GM19328 (cell line): Measurements from ENCODE around the gene TRAPPC13.
"Not testable (repeated sequence)": the region's sequence is repeated elsewhere in the genome, so short reads cannot be mapped to it uniquely, and the experiment has no call there.

ENCODE experiments used
- ATAC-seq: cut with Tn5 transposase; IDR thresholded peaks from one replicate; pipeline ENCODE4 v1.9.1; 2021; ENCODE audit warnings: mild to moderate bottlenecking, moderate library complexity; ENCODE audit not compliant: unreplicated experiment

Gene TRAPPC13, protein sequence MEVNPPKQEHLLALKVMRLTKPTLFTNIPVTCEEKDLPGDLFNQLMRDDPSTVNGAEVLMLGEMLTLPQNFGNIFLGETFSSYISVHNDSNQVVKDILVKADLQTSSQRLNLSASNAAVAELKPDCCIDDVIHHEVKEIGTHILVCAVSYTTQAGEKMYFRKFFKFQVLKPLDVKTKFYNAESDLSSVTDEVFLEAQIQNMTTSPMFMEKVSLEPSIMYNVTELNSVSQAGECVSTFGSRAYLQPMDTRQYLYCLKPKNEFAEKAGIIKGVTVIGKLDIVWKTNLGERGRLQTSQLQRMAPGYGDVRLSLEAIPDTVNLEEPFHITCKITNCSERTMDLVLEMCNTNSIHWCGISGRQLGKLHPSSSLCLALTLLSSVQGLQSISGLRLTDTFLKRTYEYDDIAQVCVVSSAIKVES

DNA sequence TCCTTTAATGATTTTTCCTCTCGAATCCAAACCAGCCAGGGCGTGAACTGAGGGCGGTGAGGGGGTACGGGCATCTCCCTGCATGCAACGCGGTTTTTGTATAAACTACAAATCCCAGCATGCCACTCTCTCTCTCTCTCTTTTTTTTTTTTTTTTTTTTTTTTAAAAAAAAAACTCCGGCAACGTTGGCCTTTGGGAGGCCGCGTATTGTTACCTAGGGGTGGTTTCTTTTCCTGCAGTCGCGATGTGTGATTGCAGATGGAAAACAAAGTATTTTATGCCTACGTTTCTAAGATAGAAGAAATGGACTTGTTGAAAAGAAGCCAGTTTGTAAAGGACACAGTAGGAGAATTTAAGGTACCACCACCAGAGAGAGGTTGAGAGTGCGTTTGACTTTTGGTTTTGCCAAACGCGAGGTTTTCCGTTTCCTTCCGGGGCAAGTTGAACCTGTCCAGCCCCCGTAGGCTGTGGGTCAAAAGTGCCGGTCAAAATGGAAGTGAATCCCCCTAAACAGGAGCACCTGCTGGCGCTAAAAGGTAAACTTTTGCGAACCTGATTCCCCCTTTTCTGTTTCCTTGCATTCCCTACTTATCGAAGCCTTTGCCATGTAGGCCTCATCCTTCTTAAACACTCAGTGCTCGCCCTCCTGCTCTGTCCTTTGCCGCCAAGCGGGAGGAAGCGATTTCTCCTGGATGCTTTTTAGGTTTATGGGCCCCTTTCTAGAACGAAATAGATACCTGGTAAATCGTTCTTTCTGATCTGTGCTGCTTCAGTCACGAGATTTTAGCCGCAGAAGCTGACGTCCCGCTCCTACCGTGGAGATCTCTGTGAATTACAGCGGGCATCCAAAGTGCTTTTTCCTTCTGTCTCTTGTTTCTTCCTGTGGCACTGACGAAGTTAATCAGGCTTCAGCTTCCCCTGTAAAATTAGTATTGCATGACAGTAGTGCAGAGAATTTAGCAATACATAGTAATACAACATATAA is at the start of gene TRAPPC13, which contains the start of gene SHLD3:
TSS of gene TRAPPC13 (plus strand) at position 457 of the 985 bp plus-strand sequence. CDS start at position 491, 34 bp downstream.
TSS of gene SHLD3 (plus strand) at position 457 of the 985 bp plus-strand sequence. CDS start 4,561 bp downstream, outside the sequence.
- ATAC-seq, result peak; percentile 71

DNA sequence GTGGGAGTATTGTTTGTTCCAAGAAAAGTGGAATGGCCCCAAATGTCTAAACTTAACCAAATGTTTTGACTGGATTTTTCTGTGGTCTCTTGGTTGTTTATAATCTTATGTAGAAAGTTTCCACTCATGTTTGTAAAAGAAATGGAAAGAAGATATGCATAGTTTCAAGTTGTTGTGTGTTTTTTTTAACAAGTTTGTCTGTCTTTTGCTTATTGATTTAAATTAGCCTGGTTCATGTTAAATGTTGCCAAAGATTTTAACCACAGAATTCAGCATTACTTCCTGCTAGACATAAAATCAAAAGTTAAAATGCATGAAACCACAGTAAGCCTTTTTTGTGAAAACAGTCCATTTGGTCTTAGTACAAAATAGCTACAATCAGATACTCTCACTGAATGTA is 47.7 kb upstream of the TRAPPC13 start:
- no peak for ATAC-seq

DNA sequence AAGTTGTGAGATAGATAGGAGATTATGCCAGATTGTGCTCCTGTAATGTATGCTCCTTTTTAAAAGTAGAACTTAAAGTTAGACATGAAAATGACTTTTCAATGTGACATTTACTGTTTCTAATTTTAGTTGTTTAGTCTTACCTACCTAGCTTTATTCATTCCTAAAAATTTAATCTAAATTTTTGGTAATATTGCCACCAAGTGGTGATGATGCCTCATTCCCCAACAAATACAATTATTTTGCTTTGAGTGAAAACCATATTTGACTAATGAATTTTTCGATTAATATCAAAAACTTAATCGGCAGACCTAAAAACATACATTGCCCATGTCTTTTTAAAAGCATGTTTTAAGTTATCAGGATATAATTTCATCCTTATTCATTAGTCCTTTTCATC is 36.1 kb upstream of the TRAPPC13 start:
- ATAC-seq, result no peak

DNA sequence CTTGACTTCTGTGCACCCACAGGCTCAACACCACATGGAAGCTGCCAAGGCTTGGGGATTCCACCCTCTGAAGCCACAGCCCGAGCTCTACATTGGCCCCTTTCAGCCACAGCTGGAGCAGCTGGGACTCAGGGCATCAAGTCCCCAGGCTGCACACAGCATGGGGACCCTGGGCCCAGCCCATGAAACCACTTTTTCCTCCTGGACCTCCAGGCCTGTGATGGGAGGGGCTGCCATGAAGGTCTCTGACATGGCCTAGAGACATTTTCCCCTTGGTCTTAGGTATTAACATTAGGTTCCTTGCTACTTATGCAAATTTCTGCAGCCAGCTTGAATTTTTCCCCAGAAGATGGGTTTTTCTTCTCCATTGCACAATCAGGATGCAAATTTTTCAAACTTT is 23.1 kb upstream of the TRAPPC13 start:
- ATAC-seq, result not testable (repeated sequence)

DNA sequence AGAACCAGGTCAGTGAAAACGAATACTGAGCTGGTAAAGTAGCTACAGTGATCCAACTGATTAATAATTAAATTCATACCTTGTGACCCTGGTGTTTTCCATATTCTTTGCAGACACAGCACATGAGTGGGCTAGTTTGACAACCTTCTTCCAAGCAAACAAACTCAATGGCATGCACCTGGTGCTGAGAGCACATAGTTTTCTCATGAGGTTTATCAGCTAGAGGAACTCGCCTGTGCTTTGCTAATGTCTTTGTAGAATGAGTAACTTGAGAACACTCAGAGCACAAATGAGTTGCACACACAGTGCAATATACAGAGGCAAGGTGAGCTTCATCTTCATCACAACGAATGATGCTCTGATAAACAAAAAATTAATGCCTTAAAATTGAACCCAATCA is 13.3 kb upstream of the TRAPPC13 start:
- no peak for ATAC-seq

DNA sequence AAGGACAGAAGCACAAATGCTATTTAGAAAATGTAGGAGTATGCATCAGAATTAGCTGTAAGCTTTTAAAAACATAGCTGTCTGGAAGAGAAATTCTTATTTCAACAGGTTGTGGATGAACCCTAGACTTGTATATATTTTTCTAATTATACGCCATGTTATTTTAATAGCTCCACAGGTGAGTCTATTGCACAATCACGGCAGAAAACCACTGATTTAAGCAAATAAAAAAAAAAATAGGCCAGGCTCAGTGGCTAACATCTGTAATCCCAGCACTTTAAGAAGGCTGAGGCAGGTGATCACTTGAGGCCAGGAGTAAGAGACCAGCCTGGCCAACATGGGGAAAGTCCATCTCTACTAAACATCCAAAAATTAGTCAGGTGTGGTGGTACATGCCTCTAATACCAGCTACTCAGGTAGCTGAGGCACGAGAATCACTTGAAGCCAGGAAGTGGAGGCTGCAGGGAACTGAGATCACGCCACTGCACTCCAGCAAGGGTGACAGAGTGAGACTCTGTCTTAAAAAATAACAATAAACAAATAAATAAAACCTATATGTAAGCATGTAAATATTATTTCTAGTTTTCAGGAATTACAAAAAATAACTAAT is 12.4 kb upstream of the TRAPPC13 start:
- no peak for ATAC-seq

DNA sequence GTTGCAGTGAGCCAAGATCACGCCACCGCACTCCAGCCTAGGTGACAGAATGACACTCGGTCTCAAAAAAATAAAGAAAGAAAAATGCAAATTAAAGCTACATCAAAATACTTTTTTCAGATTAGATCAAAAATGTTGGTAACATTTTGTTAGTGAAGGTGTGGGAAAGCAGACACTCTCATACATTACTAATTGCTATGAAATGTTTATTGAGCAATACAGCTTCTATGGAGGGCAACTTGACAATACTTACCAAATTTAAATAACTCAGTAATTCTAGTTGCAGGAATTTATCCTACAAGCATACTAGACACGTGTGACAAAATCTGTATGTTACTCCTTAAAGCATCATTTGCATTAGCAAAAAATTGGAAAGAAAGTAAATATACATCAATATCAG is 4.8 kb upstream of the TRAPPC13 start:
- ATAC-seq, result no peak

DNA sequence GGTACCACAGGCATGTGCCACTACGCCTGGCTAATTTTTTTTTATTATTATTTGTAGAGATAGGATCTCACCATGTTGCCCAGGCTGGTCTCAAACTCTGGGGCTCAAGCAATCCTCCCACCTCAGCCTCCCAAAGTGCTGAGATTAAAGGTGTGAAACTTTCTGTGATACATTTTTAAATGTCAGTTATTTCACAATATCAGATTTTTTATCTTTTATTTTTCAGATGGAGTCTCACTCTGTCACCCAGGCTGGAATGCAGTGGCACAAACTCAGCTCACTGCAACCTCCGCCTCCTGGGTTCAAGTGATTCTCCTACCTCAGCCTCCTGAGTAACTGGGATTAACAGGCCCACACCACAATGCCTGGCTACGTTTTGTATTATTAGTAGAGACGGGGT is 2.9 kb upstream of the TRAPPC13 start:
- ATAC-seq, result not testable (repeated sequence)

DNA sequence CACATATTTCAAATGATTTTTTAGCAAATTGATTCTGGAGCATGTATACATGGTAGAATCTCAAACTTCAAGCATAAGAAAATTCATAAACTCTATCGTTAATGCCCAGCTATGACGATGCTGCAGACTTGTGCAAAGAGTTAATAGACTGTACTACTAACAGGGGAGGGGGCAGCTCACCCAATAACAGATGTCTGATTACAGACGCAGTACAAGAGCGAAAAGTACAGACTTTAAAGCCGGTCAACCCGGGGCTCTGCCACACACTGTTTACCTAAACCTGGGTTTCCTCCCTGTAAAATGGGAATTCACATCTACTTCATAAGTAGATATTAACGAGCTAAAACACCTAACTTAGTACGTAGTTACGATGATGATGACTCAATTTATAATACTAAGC is 1.3 kb upstream of the TRAPPC13 start:
- no peak for ATAC-seq

DNA sequence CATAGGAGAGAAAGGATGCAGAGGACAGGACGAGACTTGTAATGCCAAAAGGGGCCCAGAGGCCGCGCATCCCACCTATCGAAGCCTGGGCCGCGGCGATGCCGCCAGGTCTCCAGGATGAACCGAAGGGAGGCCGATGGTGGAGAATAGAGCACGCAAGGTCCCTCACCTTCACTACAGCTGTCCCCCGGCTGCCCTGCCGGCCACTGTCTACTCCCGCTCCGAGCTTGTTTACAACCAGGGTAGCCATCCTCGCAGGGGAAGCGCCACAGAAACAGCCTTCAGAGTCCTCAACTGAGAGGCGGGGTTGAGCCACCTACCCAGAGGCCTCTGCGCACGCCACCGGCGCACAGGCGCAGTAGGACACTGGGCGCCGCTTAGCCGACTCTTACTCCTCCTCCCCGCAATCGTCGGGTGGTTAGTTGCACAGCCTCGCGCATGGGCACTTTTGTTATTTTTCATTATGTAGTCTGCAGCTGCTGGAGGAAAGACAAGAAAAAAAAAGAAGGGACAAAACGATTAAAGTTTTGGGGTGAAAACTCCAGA is 729 bp upstream of the TRAPPC13 start, which contains the start of gene TRIM23:
TSS of gene TRIM23 (minus strand) at position 309 of the 546 bp plus-strand sequence. CDS start at position 250, 59 bp downstream.
- ATAC-seq, result peak; percentile 95

DNA sequence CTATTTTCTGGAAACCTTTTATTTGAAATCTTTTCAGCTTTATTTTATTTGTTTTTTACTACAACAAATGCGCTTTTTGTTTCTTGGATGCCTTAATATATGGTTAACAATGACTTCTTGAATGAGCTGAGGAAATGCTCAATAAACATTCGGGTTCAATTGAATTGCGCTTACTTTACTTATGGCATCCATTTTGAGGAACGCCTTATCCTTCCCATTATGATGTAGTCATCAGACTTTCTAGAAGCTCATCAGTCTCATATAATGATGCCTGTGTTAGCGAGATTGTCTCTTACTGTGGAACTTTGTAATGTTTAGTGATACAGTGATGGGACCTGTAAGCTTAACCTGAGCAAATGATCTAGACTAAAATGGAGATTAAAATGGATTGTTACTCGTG is 916 bp downstream of the TRAPPC13 start:
- ATAC-seq, result no peak

DNA sequence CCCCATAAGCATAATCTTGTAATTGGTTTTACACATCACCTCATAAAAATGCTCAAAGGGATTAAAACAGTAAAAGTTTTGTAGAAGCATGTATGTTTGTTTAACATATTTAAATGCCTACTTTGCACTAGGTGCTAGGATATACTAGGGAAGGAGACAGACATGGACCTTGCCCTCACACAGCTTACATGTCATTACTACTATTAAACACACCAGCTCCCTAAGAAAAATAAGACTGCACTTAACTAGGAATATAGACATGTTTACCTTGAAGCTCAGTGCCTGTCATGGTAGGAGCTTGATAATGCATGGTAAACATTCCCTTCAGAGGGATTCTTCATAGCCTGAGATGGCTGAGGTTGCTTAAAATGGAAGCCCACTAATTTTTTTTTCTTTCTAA is 6.2 kb downstream of the TRAPPC13 start:
- ATAC-seq, result no peak

DNA sequence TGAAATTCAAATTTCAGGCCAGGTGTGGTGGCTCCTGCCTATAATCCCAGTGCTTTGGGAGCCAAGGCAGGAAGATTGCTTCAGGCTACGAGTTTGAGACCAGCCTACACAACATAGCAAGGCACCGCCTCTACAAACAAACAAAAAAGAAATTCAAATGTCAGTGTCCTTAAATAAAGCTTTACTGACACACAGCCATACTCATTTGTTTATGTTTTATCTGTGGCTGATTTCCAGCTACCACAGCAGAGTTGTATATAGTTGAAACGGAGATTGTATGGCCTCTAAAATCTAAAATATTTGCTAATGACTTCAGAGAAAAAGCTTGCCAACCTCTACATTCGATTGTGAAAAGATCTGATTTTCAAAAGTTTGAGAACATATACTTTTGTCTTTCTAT is 15.4 kb downstream of the TRAPPC13 start:
- no peak for ATAC-seq

DNA sequence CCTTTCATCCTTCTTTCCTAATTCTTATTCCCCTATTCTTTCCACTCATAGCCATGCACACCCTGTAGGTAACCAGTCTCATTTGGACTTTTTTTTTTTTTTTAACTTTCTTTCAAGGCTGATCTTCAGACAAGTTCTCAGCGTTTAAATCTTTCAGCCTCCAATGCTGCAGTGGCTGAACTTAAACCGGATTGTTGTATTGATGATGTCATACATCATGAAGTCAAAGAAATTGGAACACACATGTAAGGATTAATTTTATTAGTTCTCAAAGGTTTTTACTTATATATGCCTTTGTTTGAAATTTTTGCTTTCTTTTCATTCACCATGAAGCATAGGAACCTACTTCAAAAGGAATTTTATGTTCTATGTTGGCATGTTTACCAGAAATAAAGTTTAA is 22.1 kb downstream of the TRAPPC13 start:
- ATAC-seq, result no peak

DNA sequence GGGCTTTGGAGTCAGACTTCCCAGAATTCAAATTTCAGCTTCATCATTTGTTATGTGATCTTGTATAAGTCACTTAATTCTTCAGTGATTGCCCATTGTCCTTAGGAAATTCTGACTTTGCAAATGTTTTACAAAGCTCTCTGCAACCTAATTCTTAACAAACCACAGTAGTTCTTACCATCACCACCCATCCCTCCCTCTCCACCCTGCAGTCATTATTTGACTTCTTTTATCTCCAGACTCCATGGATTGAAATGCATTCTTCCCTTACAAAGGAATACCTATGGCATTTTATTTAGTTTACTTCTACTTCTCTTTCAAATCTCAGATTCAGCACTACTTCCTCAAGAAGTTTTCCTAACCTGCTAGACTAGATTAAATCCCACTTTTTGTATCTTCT is 23.1 kb downstream of the TRAPPC13 start:
- no peak for ATAC-seq

DNA sequence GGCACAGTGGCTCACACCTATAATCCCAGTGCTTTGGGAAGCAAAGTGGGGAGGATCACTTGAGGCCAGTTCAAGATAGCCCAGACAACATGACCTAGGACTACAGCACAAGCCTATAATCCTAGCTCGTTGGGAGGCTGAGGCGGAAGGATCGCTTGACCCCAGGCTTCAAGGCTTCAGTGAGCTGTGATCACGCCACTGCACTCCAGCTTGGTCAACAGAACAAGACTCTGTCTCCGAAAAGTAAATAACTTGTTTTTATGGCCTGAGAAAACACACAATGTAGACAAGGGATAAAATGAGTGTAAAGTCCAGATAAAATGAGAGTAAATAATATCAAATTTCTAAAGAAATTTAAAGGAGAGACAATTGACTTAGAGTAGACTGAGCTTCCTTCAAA is 26.3 kb downstream of the TRAPPC13 start:
- no peak for ATAC-seq

DNA sequence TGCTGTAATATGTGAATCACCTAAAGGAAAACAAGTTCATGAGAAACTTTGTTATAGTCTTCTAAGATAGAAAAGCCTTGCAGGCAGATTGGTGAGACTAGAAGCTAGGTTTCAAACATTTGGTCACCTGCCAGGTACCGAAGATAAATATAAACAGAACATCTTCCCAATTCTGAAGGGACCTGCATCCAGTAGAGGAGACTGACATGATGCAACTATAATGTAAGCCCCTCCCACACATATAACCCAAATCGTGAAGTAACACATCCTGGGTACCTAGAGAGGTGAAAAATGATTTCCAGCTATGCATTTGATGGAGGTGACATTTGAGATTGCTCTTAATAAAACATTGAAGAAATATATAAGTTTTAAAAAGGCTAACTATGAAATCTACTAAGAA is 29.9 kb downstream of the TRAPPC13 start:
- no peak for ATAC-seq

DNA sequence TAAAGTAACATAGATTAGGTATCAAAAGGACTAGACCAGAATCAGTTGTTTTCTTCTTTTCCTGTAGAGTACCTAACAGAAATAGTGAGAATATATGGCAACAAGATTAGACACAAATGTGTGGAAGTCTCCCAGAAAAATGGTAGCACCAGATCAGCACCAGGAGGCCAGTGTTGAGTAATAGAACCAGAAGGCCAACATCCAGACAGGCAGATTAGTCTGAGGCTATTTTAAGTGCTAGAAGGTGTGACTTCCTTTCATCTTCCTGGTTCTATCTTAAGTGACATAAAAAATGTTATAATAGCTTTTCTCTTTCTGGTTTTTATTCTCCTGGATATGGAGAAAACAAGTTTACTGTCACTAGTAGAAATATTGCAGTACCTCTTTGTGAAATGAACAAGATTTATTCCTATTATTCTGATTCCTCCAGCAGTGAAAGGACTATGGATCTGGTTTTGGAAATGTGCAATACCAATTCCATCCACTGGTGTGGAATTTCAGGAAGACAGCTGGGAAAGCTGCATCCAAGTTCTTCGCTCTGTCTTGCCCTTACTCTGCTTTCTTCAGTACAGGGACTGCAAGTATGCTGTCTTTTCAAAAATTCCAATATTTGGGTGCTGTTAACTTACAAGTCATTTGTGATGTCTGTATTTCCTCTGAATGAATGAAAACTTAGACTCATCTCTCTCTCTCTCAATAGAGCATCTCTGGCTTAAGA is 39.1 kb downstream of the TRAPPC13 start:
- no peak for ATAC-seq

DNA sequence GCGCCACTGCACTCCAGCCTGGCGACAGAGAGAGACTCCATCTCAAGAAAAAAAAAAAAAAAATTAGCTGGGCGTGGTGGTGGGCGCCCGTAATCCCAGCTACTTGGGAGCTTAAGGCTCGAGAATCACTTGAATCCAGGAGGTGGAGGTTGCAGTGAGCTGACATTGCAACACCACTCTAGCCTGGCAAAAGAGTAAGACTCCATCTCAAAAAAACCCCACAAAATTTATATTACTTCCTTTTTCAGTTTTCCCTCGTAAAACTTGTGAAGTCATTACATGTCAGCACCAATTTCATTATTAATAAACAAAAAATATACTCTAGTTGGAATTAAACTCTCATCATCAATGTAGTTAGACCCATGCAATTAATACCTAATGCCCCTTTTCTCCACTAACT is 43.9 kb downstream of the TRAPPC13 start:
- no peak for ATAC-seq

DNA sequence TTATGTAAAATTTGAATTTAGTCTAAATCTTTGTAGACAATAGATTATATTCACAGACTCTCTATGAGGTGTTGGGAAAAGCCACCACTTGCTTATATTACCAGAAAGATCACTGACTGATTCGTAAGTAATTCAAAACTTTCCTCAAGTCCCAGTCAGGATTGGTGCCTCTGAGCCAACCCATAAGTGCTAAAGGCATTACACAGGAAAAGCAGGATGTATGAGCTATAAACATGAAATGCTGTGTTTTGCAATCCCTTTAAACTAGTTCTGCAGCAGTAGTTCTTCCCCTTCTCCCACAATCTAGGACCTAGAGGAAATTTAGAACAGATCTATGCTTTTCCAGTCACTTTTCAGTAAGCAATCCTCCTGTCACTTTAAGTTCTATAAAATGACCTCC is 48.0 kb downstream of the TRAPPC13 start:
- no peak for ATAC-seq
